ENCODE data around the gene CLCN3.

Gene CLCN3

DNA sequence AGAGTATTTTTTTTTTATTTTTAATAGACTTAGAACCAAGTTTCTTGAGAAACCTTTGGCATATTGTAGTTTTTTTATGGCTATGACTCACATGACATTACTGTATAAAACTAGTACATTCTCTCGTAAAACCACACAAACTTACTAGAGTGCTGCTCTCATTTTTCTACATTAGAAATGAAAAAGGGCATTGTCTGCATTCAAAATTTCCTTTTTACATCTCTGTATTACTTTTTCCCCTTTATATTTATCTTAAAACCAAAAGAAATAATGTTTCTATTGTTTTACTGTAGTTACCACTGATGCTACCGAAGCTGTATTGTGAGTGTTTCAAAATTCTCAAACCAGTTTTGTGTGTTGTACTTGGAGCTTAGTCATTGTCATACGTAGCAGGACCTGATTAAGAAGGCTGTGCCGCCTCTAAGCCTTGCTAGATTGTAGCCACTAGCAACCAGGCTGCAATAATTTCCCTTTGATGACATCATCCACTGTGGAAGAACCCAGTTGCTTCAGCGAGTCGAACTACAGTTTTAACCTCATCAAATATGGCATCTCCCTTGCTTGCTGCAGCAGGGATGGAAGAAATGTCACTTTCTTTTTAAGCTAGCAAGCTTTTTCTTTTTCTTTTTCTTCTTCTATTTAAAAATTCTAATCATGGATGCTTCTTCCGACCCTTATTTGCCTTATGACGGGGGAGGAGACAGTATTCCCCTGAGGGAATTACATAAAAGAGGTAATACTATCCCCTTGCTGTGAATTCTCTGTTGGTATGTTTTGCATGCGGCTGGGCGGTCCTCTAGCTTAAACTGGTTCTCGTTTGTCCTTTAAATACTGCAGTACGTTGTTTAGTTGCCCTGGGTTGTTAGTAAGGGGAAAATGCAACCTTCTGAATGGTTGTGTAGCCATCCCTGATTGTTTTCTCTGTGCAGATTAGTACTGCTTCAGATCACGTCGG lies 39.6 kb downstream of the CLCN3 start:
- no peaks in the 10 kb centered on the region for H4K20me1 ChIP-seq (ENCODE audit: insufficient read depth)
- no peaks in the 10 kb centered on the region for H3K36me3 ChIP-seq (ENCODE audit: insufficient read depth)
- H3K4me1 ChIP-seq (ENCODE audit: low read depth, poor library complexity, severe bottlenecking) = peaks cover 3% of the 10 kb centered on the region
- H3K79me2 ChIP-seq (ENCODE audit: insufficient read depth, low read depth) = no peaks in the 10 kb centered on the region
- H3K27me3 ChIP-seq (ENCODE audit: insufficient read depth, low read depth) = no peaks in the 10 kb centered on the region
- no peak overlapping the region for H3K27ac ChIP-seq
- H3K9ac ChIP-seq = no peak overlapping the region
- no peak overlapping the region for H3K4me3 ChIP-seq (IDR thresholded peaks at IDR 0.05; ENCODE audit: insufficient read depth, low read depth, low read length)
- H2AFZ ChIP-seq (ENCODE audit: low read depth) = no peak overlapping the region
- H3K4me2 ChIP-seq = no peak overlapping the region
- TF ChIP-seq, protein P1, sequence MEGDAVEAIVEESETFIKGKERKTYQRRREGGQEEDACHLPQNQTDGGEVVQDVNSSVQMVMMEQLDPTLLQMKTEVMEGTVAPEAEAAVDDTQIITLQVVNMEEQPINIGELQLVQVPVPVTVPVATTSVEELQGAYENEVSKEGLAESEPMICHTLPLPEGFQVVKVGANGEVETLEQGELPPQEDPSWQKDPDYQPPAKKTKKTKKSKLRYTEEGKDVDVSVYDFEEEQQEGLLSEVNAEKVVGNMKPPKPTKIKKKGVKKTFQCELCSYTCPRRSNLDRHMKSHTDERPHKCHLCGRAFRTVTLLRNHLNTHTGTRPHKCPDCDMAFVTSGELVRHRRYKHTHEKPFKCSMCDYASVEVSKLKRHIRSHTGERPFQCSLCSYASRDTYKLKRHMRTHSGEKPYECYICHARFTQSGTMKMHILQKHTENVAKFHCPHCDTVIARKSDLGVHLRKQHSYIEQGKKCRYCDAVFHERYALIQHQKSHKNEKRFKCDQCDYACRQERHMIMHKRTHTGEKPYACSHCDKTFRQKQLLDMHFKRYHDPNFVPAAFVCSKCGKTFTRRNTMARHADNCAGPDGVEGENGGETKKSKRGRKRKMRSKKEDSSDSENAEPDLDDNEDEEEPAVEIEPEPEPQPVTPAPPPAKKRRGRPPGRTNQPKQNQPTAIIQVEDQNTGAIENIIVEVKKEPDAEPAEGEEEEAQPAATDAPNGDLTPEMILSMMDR (conservative IDR thresholded peaks at IDR 0.05; ENCODE audit: low read depth, low read length) = no peak

DNA sequence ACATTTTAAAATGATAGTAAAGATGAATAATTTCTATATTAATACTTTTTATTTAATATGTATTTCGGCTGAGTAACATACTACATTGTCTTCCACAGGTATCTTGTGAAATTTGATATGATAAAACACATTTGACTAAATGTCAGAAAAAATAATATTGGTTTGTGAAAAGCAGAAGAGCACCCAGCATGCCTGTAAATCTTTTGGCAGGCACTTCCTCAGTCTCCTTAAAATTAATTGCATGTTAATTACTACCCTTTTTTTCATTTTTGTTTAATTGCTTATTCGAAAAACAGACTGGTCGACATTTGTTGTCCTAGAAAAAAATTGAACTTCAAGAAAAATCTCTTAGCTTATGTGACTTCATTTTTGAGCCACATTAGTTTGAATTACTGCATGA lies 40.6 kb downstream of the CLCN3 start:
- no peak overlapping the region for H3K4me3 ChIP-seq (IDR thresholded peaks at IDR 0.05; ENCODE audit: insufficient read depth, low read depth, low read length)
- H2AFZ ChIP-seq (ENCODE audit: low read depth) = no peak overlapping the region
- H3K27ac ChIP-seq = no peak overlapping the region
- H3K79me2 ChIP-seq (ENCODE audit: insufficient read depth, low read depth) = no peaks in the 10 kb centered on the region
- no peak overlapping the region for H3K9ac ChIP-seq
- H3K4me2 ChIP-seq = no peak overlapping the region
- H3K27me3 ChIP-seq (ENCODE audit: insufficient read depth, low read depth) = no peaks in the 10 kb centered on the region
- TF ChIP-seq, protein P1 (conservative IDR thresholded peaks at IDR 0.05; ENCODE audit: low read depth, low read length) = no peak
- no peaks in the 10 kb centered on the region for H3K36me3 ChIP-seq (ENCODE audit: insufficient read depth)
- H3K4me1 ChIP-seq (ENCODE audit: low read depth, poor library complexity, severe bottlenecking) = peaks cover 3% of the 10 kb centered on the region
- no peaks in the 10 kb centered on the region for H4K20me1 ChIP-seq (ENCODE audit: insufficient read depth)

DNA sequence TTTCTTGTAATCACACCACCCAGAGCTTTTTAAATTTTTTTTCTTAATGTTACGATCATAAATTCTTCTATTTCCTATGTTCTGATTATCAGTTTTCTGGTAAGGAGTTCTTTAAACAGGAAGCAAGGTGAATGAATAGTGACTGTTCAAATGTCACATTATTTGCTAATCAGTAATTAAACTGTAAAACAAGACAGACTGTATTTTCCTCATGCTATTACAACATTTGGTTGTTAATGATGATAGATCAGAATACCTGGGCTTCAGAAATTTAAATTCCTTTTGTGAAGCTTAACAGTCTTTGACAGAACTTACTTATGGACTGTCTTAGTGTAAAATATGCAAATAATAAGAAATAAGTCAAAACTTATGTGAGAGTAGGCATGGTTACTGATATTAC lies 41.4 kb downstream of the CLCN3 start:
- no peak overlapping the region for H3K4me3 ChIP-seq (IDR thresholded peaks at IDR 0.05; ENCODE audit: insufficient read depth, low read depth, low read length)
- H3K4me2 ChIP-seq = no peak overlapping the region
- H4K20me1 ChIP-seq (ENCODE audit: insufficient read depth) = no peaks in the 10 kb centered on the region
- no peaks in the 10 kb centered on the region for H3K27me3 ChIP-seq (ENCODE audit: insufficient read depth, low read depth)
- H3K36me3 ChIP-seq (ENCODE audit: insufficient read depth) = no peaks in the 10 kb centered on the region
- TF ChIP-seq, protein P1 (conservative IDR thresholded peaks at IDR 0.05; ENCODE audit: low read depth, low read length) = no peak
- H3K27ac ChIP-seq = no peak overlapping the region
- peaks cover 3% of the 10 kb centered on the region for H3K4me1 ChIP-seq (ENCODE audit: low read depth, poor library complexity, severe bottlenecking)
- H2AFZ ChIP-seq (ENCODE audit: low read depth) = no peak overlapping the region
- no peak overlapping the region for H3K9ac ChIP-seq
- H3K79me2 ChIP-seq (ENCODE audit: insufficient read depth, low read depth) = no peaks in the 10 kb centered on the region

DNA sequence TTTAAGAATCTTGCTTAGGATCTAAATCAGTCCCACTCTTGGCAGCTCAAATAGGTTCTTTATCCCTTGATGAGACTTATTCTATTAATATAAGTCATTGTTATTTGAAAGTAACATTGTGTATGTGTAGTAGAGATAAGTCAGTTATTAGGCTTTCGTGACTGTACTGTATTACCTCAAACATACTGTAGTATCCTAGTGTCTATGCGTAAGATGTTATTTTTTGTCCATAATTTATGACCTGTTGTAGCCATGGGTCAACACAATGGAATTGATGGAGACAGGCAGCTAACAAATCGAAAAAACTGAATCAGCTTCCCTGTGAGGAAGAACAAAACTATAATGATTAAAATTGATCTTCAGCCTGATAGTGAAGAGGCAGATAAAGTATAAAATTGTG lies 41.8 kb downstream of the CLCN3 start:
- H2AFZ ChIP-seq (ENCODE audit: low read depth) = no peak overlapping the region
- H3K27me3 ChIP-seq (ENCODE audit: insufficient read depth, low read depth) = no peaks in the 10 kb centered on the region
- H3K27ac ChIP-seq = no peak overlapping the region
- H3K36me3 ChIP-seq (ENCODE audit: insufficient read depth) = no peaks in the 10 kb centered on the region
- no peak overlapping the region for H3K4me3 ChIP-seq (IDR thresholded peaks at IDR 0.05; ENCODE audit: insufficient read depth, low read depth, low read length)
- no peak overlapping the region for H3K4me2 ChIP-seq
- TF ChIP-seq, protein P1 (conservative IDR thresholded peaks at IDR 0.05; ENCODE audit: low read depth, low read length) = no peak
- H4K20me1 ChIP-seq (ENCODE audit: insufficient read depth) = no peaks in the 10 kb centered on the region
- H3K9ac ChIP-seq = no peak overlapping the region
- H3K4me1 ChIP-seq (ENCODE audit: low read depth, poor library complexity, severe bottlenecking) = peaks cover 3% of the 10 kb centered on the region
- no peaks in the 10 kb centered on the region for H3K79me2 ChIP-seq (ENCODE audit: insufficient read depth, low read depth)

Measured in KMS-11 (cell line).